ENCODE results near the gene RTP3.

- TF ChIP-seq CTCF (IDR thresholded peaks at IDR 0.05) (no peak), POLR2A (IDR thresholded peaks at IDR 0.05) (no peak)
Observed at GRCh38 chr3:46455231-46456115, 42.3 kb upstream of the RTP3 start.

All from thyroid gland (tissue), 4 donors.